Measurements from ENCODE around the gene SCYGR8.
A peak's percentile ranks its signal among the peaks of the same experiment; 100 is the strongest.
"Not testable (repeated sequence)": the region's sequence is repeated elsewhere in the genome, so short reads cannot be mapped to it uniquely, and the experiment has no call there.

The SCYGR8 gene

DNA sequence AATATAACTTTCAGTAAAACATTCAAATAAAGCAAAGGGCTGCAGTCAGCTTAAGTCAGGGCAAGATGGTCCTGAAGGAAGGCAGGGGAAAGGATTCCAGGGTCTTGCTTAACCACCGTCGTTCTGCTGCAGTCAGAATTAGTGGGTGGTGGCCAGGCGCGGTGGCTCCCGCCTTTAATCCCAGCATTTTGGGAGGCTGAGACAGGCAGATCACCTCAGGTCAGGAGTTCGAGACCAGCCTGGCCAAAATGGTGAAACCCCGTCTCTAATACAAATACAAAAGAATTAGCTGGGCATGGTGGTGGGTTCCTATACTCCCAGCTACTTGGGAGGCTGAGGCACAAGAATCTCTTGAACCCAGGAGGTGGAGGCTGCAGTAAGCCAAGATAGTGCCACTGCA, 34.7 kb upstream of the SCYGR8 start:
- no peak for DNase-seq (ENCODE audit: low read depth)
- H3K4me3 ChIP-seq (ENCODE audit: low read depth, low read length), result no peak overlapping the region
- TF ChIP-seq, protein P1, sequence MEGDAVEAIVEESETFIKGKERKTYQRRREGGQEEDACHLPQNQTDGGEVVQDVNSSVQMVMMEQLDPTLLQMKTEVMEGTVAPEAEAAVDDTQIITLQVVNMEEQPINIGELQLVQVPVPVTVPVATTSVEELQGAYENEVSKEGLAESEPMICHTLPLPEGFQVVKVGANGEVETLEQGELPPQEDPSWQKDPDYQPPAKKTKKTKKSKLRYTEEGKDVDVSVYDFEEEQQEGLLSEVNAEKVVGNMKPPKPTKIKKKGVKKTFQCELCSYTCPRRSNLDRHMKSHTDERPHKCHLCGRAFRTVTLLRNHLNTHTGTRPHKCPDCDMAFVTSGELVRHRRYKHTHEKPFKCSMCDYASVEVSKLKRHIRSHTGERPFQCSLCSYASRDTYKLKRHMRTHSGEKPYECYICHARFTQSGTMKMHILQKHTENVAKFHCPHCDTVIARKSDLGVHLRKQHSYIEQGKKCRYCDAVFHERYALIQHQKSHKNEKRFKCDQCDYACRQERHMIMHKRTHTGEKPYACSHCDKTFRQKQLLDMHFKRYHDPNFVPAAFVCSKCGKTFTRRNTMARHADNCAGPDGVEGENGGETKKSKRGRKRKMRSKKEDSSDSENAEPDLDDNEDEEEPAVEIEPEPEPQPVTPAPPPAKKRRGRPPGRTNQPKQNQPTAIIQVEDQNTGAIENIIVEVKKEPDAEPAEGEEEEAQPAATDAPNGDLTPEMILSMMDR (IDR thresholded peaks at IDR 0.05; ENCODE audit: insufficient read depth, low read depth, low read length, missing control alignments), result no peak

DNA sequence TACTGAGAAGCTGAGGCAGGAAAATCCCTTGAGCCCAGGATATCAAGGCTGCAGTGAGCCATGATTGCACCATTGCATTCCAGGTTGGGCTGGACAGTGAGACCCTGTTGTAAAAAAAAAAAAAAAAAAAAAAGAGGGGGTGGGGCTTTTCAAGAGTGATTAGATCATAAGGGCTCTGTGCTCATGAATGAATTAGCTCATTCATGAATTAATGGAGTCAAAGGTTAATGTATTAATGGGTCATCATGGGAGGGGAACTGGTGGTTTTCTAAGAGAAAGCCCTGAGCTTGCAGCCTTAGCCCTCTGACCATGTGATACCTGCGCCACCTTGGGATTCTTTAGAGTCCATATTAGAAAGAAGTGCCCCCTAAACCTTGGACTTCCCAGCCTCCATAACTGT, 32.4 kb upstream of the SCYGR8 start:
- no peak overlapping the region for H3K4me3 ChIP-seq (ENCODE audit: low read depth, low read length)
- TF ChIP-seq, protein P1 (IDR thresholded peaks at IDR 0.05; ENCODE audit: insufficient read depth, low read depth, low read length, missing control alignments), result no peak
- no peak for DNase-seq (ENCODE audit: low read depth)

DNA sequence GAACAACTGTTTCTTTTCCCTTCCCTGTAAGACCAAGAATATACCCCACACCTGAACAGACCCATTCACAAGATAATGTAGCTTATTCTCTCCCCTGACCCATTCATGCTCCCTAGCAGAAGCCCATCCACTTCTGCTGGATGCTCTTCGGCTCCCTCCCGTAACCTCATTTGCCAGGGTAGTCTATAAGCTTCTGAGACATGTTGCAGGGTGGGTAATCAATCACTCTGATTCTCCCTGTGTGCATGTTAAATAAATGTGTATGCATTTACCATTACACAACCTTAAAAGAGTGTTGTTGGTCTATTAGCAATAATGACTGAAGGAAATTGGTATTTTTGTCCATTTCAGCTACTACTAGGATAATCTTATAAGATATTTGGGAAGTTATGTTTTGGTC, 29.2 kb upstream of the SCYGR8 start:
- TF ChIP-seq, protein P1 (IDR thresholded peaks at IDR 0.05; ENCODE audit: insufficient read depth, low read depth, low read length, missing control alignments), result no peak
- no peak for DNase-seq (ENCODE audit: low read depth)
- H3K4me3 ChIP-seq (ENCODE audit: low read depth, low read length), result no peak overlapping the region

DNA sequence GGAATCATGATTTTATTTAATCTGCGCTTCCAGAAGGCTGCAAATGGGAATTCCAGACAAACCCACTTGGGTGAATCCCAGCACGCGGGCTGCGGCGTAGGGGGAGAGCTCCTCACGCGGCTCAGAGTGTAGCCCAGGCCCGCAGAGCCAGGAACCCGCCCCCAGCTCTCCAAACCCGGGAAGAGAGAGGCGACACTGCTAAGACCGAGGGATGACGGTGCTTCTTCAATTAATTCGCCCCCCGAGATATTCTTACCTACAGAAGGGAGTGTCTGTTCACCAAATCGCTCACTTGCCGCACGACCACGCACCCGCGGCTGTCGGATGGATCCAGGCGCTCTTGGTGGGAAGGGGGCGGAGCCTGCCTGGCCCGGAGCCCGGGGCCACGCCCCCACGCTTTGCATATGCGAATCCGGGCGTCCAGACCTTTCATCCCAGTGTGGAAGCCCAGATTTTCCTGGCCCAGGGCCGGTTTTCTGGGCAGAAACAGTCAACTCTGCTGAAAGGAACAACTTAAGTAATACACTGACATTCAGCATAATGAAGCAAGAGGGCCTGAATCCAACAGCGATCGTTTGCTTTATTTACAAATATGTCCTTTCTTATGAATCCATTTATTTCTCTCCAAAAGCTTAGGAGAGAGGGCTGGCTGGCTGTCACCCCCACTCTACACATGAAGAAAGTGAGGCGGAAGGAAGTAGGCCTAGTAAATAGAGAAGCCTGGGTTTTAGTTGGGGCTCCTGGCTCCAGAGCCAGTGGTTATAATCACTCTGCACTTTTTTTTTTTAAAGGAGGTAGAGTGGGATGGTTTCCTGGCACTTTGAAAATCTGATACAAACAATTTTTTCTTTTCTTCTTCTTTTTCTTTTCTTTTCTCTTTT, 27.8 kb upstream of the SCYGR8 start, which contains the start of gene SLC19A3:
TSS of gene SLC19A3 (minus strand) at position 342 of the 881 bp plus-strand sequence. CDS start 15,710 bp downstream, outside the sequence.
- TF ChIP-seq, protein P1 (IDR thresholded peaks at IDR 0.05; ENCODE audit: insufficient read depth, low read depth, low read length, missing control alignments), result no peak
- H3K4me3 ChIP-seq (ENCODE audit: low read depth, low read length), result no peak within 1 kb of the TSS
- peak; percentile 4 for DNase-seq (ENCODE audit: low read depth)

DNA sequence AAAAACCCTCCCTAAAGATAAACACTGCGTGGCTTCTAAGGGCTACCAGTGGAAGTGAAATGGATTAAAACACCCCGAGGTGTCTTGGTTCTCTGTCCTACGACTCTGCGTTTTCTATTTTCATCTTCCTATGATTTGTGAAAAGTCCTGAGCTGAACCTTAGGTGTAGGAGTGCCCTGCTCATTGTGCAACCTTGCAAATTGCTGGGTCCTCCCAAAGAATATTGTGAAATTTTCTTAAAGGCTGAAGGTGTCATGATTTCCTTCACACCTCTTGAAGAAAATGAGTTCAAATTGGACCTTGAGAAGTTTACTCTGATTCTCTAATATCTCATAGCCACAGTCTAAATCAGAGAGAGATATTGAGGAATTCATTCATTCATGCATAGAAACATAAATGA, 26.1 kb upstream of the SCYGR8 start:
- no peak overlapping the region for H3K4me3 ChIP-seq (ENCODE audit: low read depth, low read length)
- DNase-seq (ENCODE audit: low read depth), result no peak
- TF ChIP-seq, protein P1 (IDR thresholded peaks at IDR 0.05; ENCODE audit: insufficient read depth, low read depth, low read length, missing control alignments), result no peak

DNA sequence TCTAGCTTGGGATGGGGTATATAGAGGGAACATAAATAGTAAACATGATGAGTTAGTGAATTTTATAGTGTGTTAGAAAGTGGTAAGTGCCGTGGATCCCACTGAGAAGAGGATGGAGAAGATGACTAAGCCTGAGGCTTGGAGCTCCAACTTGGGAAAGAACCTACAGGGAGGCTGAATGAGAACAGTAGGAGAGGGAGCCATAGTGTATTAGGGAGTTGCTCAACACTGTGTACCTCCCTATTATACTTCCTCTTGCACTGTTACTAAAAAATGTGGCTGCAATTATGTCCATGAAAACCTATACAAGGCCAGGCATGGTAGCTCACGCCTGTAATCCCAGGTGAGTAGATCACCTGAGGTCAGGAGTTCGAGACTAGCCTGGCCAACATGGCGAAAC, 25.0 kb upstream of the SCYGR8 start:
- H3K4me3 ChIP-seq (ENCODE audit: low read depth, low read length), result no peak overlapping the region
- no peak for DNase-seq (ENCODE audit: low read depth)
- TF ChIP-seq, protein P1 (IDR thresholded peaks at IDR 0.05; ENCODE audit: insufficient read depth, low read depth, low read length, missing control alignments), result no peak

DNA sequence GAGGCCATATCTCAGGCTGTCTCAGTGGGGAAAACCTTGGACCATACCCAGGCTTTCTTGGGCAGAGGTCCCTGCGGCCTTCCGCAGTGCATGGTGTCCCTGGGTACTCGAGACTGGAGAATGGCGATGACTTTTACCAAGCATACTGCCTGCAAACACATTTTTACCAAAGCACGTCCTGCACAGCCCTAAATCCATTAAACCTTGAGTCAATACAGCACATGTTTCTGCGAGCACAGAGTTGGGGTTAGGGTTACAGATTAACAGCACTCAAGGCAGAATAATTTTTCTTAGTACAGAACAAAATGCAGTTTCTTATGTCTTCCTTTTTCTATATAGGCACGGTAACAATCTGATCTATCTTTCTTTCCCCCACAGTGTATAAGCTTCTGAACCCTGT, 22.9 kb upstream of the SCYGR8 start:
- not testable (repeated sequence) for DNase-seq (ENCODE audit: low read depth); H3K4me3 ChIP-seq (ENCODE audit: low read depth, low read length)

Measured in GM12865 (cell line).